ENCODE results near the gene VPS54.

VPS54 gene

DNA sequence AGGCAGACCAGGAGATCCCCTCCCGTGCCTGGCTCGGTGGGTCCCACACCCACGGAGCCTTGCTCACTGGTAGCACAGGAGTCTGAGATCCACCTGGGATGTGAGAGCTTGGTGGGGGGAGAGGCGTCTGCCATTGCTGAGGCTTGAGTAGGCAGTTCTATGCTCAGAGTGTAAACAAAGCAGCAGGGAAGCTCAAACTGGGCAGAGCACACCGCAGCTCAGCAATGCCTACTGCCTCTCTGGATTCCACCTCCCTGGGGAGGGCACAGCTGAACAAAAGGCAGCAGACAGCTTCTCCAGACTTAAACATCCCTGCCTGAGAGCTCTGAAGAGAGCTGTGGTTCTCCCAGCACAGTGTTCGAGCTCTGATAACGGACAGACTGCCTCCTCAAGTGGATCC, 92.4 kb downstream of the VPS54 start:
- no peaks in the 10 kb centered on the region for H3F3A ChIP-seq (ENCODE audit: insufficient read depth)
- H3K4me3 ChIP-seq (ENCODE audit: insufficient read depth, low read length, poor library complexity, severe bottlenecking) = no peak overlapping the region
- no peaks in the 10 kb centered on the region for H3K9me3 ChIP-seq (ENCODE audit: insufficient read depth, low read length)
- no peak overlapping the region for H2AFZ ChIP-seq (ENCODE audit: low read depth, low read length, severe bottlenecking)
- H4K20me1 ChIP-seq (ENCODE audit: low read depth, low read length) = no peaks in the 10 kb centered on the region
- no peaks in the 10 kb centered on the region for H3K36me3 ChIP-seq (ENCODE audit: low read length)
- H3K27me3 ChIP-seq (ENCODE audit: low read length) = no peaks in the 10 kb centered on the region
- TF ChIP-seq CTCF (IDR thresholded peaks at IDR 0.05; ENCODE audit: insufficient read depth, low read length, poor library complexity, severe bottlenecking) = no peak
- no peak for TF ChIP-seq EZH2phosphoT487 (conservative IDR thresholded peaks at IDR 0.05; ENCODE audit: low read length)
- H3K4me2 ChIP-seq (ENCODE audit: low read depth, low read length, poor library complexity, severe bottlenecking) = no peak overlapping the region
- no peak overlapping the region for H3K9ac ChIP-seq (ENCODE audit: low read length)
- no peak overlapping the region for H3K27ac ChIP-seq (ENCODE audit: low read depth, low read length)
- H3K79me2 ChIP-seq (ENCODE audit: insufficient read depth, low read length) = no peaks in the 10 kb centered on the region
- no peaks in the 10 kb centered on the region for H3K9me2 ChIP-seq (replicated peaks; ENCODE audit: insufficient read depth, low read length)

DNA sequence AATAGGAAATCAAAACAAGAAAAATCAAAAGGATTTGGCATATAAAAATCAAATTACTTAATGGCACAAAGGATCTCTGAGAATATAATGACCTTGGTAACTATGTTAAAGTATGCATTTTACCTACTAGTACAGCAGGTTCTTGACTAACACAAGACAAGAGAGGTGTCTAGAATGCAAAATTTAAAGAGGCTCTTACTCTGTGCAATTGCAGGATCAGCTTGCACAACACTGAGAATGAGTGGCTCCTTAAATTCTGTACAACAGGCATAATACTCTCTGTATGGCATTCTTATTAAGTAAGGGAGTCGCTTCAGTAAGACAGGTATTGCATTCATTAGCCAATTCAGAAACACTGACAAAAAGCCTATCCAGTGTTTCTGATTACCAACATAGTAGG, 104.9 kb downstream of the VPS54 start:
- no peak overlapping the region for H2AFZ ChIP-seq (ENCODE audit: low read depth, low read length, severe bottlenecking)
- H3K9ac ChIP-seq (ENCODE audit: low read length) = no peak overlapping the region
- H3K27ac ChIP-seq (ENCODE audit: low read depth, low read length) = no peak overlapping the region
- H3K4me3 ChIP-seq (ENCODE audit: insufficient read depth, low read length, poor library complexity, severe bottlenecking) = no peak overlapping the region
- H3K27me3 ChIP-seq (ENCODE audit: low read length) = no peaks in the 10 kb centered on the region
- TF ChIP-seq EZH2phosphoT487 (conservative IDR thresholded peaks at IDR 0.05; ENCODE audit: low read length) (no peak), CTCF (IDR thresholded peaks at IDR 0.05; ENCODE audit: insufficient read depth, low read length, poor library complexity, severe bottlenecking) (no peak)
- H4K20me1 ChIP-seq (ENCODE audit: low read depth, low read length) = no peaks in the 10 kb centered on the region
- no peaks in the 10 kb centered on the region for H3F3A ChIP-seq (ENCODE audit: insufficient read depth)
- no peaks in the 10 kb centered on the region for H3K9me3 ChIP-seq (ENCODE audit: insufficient read depth, low read length)
- no peak overlapping the region for H3K4me2 ChIP-seq (ENCODE audit: low read depth, low read length, poor library complexity, severe bottlenecking)
- no peaks in the 10 kb centered on the region for H3K79me2 ChIP-seq (ENCODE audit: insufficient read depth, low read length)
- no peaks in the 10 kb centered on the region; the same call in 1 of the 2 replicates for H3K36me3 ChIP-seq (ENCODE audit: low read length)
- H3K9me2 ChIP-seq (replicated peaks; ENCODE audit: insufficient read depth, low read length) = no peaks in the 10 kb centered on the region

DNA sequence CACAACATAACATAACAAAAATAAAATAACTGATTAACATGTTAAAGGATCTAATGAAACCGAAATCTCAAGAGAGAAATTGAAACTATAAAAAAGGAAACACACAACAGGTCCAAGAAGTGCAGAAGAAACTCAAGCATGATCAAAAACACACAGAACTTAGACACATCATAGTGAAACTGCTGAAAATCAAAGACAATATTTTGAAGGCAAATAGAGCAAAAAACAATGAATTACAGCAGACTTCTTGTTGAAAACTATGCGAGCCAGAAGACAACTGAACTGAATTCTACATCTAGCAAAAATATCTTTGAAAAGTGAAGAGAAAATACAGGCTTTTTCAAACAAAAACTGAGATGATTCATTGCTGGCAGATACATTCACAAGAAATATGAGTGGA, 116.2 kb downstream of the VPS54 start:
- Histone ChIP-seq H3F3A (ENCODE audit: insufficient read depth) (no peaks in the 10 kb centered on the region), H3K9ac (ENCODE audit: low read length) (no peak overlapping the region), H3K9me3 (ENCODE audit: insufficient read depth, low read length) (peaks cover 7% of the 10 kb centered on the region; the same call in 1 of the 2 replicates), H3K36me3 (ENCODE audit: low read length) (peaks cover 19% of the 10 kb centered on the region; the same call in 1 of the 2 replicates), H3K4me2 (ENCODE audit: low read depth, low read length, poor library complexity, severe bottlenecking) (no peak overlapping the region), H3K4me3 (ENCODE audit: insufficient read depth, low read length, poor library complexity, severe bottlenecking) (no peak overlapping the region), H3K27ac (ENCODE audit: low read depth, low read length) (no peak overlapping the region), H2AFZ (ENCODE audit: low read depth, low read length, severe bottlenecking) (no peak overlapping the region), H4K20me1 (ENCODE audit: low read depth, low read length) (no peaks in the 10 kb centered on the region), H3K79me2 (ENCODE audit: insufficient read depth, low read length) (no peaks in the 10 kb centered on the region), H3K27me3 (ENCODE audit: low read length) (no peaks in the 10 kb centered on the region), H3K9me2 (replicated peaks; ENCODE audit: insufficient read depth, low read length) (no peaks in the 10 kb centered on the region)
- TF ChIP-seq EZH2phosphoT487 (conservative IDR thresholded peaks at IDR 0.05; ENCODE audit: low read length) = no peak
- no peak for TF ChIP-seq CTCF (IDR thresholded peaks at IDR 0.05; ENCODE audit: insufficient read depth, low read length, poor library complexity, severe bottlenecking)

All from SU-DHL-6 (cell line).